Right forelimb (tissue), 1 donor: ENCODE measurements around the gene SPATA12.

Experiments
- DNase-seq: peaks from one replicate; pipeline ENCODE4 v3.0.0-alpha.2; 2018

SPATA12 gene

DNA sequence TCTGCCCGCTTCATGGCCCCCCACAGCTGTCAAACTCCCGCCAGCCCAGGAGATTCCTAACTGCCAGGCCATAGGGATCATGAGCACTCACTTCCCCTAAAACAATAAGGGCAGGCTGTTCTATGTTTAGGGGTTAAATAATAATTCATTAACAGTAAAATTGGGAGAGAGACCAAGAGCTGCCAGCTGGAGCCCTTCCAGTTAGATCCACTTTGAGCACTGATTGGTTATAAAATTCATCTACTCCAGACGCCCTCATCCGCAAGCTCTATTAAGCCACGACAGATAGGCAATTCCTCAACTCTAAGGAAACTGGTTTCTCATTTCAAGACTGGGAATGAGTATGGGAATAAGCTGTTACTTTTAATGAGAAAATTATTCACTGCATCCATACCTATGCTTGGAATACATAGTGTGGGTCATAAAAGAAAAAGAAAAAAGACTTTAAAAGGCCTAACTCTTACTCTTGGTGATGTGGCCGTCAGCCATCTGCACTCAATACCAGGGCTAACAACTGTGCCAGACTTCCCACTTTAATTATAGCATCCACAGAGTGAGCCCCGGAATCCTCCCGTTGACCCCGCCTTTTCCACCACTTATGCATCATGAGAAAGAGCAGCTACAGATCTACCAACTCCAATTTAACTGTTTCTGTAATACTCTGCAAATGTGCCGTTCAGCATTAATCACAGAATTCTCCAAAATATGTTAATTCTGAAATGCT lies 60.1 kb downstream of the SPATA12 start:
- DNase-seq, result no peak
